Loucy (cell line): ENCODE measurements around the gene ADAMTS15.
"Not testable (repeated sequence)": the region's sequence is repeated elsewhere in the genome, so short reads cannot be mapped to it uniquely, and the experiment has no call there.

Experiments
- H2AFZ ChIP-seq: fragments of 200-600 bp; sonication (generic); 2 replicates; pipeline ENCODE4 v1.6.0; 2016; ENCODE audit warnings: antibody characterized with exemption, mild to moderate bottlenecking, low read length, moderate library complexity
- H3F3A ChIP-seq: fragments of 200-600 bp; 2 replicates; pipeline ENCODE4 v1.6.0; 2016; ENCODE audit warnings: antibody characterized with exemption, low read depth, mild to moderate bottlenecking
- H3K27me3 ChIP-seq: fragments of 200-600 bp; sonication (generic); 2 replicates; pipeline ENCODE4 v1.6.1; 2014; ENCODE audit warnings: low read length, mild to moderate bottlenecking; ENCODE audit not compliant: insufficient read depth, poor library complexity, severe bottlenecking
- H3K36me3 ChIP-seq: fragments of 200-600 bp; sonication (generic); 2 replicates; pipeline ENCODE4 v1.6.1; 2016; ENCODE audit warnings: low read length; ENCODE audit not compliant: insufficient read depth
- H3K4me1 ChIP-seq: fragments of 200-600 bp; sonication (generic); 2 replicates; pipeline ENCODE4 v1.5.1; 2014; ENCODE audit warnings: low read length, mild to moderate bottlenecking; ENCODE audit not compliant: insufficient read depth, poor library complexity, severe bottlenecking
- H3K4me2 ChIP-seq: fragments of 200-600 bp; sonication (generic); 2 replicates; pipeline ENCODE4 v1.6.0; 2014; ENCODE audit warnings: antibody characterized with exemption, low read length, low read depth, mild to moderate bottlenecking; ENCODE audit not compliant: poor library complexity, severe bottlenecking
- H3K4me3 ChIP-seq: fragments of 200-600 bp; sonication (generic); 2 replicates; pipeline ENCODE4 v1.5.1; 2014; ENCODE audit warnings: low read length, mild to moderate bottlenecking, mixed read lengths; ENCODE audit not compliant: poor library complexity, severe bottlenecking
- H3K79me2 ChIP-seq: fragments of 200-600 bp; sonication (generic); 2 replicates; pipeline ENCODE4 v1.6.1; 2014; ENCODE audit warnings: low read length; ENCODE audit not compliant: insufficient read depth
- H3K9ac ChIP-seq: fragments of 200-600 bp; sonication (generic); 2 replicates; pipeline ENCODE4 v1.6.0; 2014; ENCODE audit warnings: mild to moderate bottlenecking, low read depth, low read length, moderate library complexity; ENCODE audit not compliant: poor library complexity, severe bottlenecking
- H3K9me2 ChIP-seq: fragments of 200-600 bp; sonication (generic); replicated peaks from 2 replicates; pipeline ENCODE4 v1.6.1; 2016; ENCODE audit warnings: low read depth, low read length, mixed read lengths
- H3K9me3 ChIP-seq: fragments of 200-600 bp; sonication (generic); 2 replicates; pipeline ENCODE4 v1.6.1; 2014; ENCODE audit warnings: mild to moderate bottlenecking, antibody characterized with exemption, low read length, low read depth; ENCODE audit not compliant: insufficient read depth
- H4K20me1 ChIP-seq: fragments of 200-600 bp; sonication (generic); 2 replicates; pipeline ENCODE4 v1.6.0; 2014; ENCODE audit warnings: antibody characterized with exemption, low read length, mild to moderate bottlenecking; ENCODE audit not compliant: insufficient read depth, poor library complexity, severe bottlenecking
- CTCF ChIP-seq: fragments of 200-600 bp; sonication (generic); conservative IDR thresholded peaks from 2 replicates; pipeline ENCODE4 v1.5.1; 2014; ENCODE audit warnings: mild to moderate bottlenecking, antibody characterized with exemption, low read length
- EZH2phosphoT487 ChIP-seq: fragments of 200-600 bp; IDR thresholded peaks from 2 replicates; pipeline ENCODE4 v1.6.1; 2018; ENCODE audit warnings: antibody characterized with exemption, mild to moderate bottlenecking, moderate library complexity, borderline replicate concordance

The ADAMTS15 gene

GRCh38 chr11:130436171-130436570 is 12.3 kb upstream of the ADAMTS15 start:
- Histone ChIP-seq H3K36me3 (no peaks in the 10 kb centered on the region), H3K27me3 (no peaks in the 10 kb centered on the region), H3K9ac (no peak overlapping the region), H3K4me1 (peaks cover 37% of the 10 kb centered on the region), H3K4me3 (no peak overlapping the region), H3K4me2 (no peak overlapping the region), H2AFZ (peak overlapping the region; percentile 80), H3K9me2 (no peaks in the 10 kb centered on the region), H4K20me1 (no peaks in the 10 kb centered on the region), H3K9me3 (no peaks in the 10 kb centered on the region; the same call in 1 of the 2 replicates), H3K79me2 (no peaks in the 10 kb centered on the region), H3F3A (no peaks in the 10 kb centered on the region)
- TF ChIP-seq EZH2phosphoT487, result no peak
- TF ChIP-seq CTCF, result no peak

- no peak overlapping the region for H3K4me3 ChIP-seq
- H3K27me3 ChIP-seq, result no peaks in the 10 kb centered on the region
- peaks cover 37% of the 10 kb centered on the region for H3K4me1 ChIP-seq
- no peaks in the 10 kb centered on the region for H3F3A ChIP-seq
- H3K9me3 ChIP-seq, result no peaks in the 10 kb centered on the region; the same call in 1 of the 2 replicates
- no peaks in the 10 kb centered on the region for H4K20me1 ChIP-seq
- no peaks in the 10 kb centered on the region for H3K36me3 ChIP-seq
- no peaks in the 10 kb centered on the region for H3K9me2 ChIP-seq
- H2AFZ ChIP-seq, result no peak overlapping the region
- H3K9ac ChIP-seq, result no peak overlapping the region
- H3K4me2 ChIP-seq, result no peak overlapping the region
- no peaks in the 10 kb centered on the region for H3K79me2 ChIP-seq
- TF ChIP-seq EZH2phosphoT487, result no peak
- no peak for TF ChIP-seq CTCF
Observed at GRCh38 chr11:130437848-130438247, 10.6 kb upstream of the ADAMTS15 start.

- H3K36me3 ChIP-seq, H3K9me3 ChIP-seq, H2AFZ ChIP-seq, H3F3A ChIP-seq, H3K79me2 ChIP-seq, H3K9me2 ChIP-seq, H4K20me1 ChIP-seq, H3K27me3 ChIP-seq: not testable (repeated sequence)
- H3K4me1 ChIP-seq, result peaks cover 37% of the 10 kb centered on the region
- H3K9ac ChIP-seq, result peak overlapping the region; percentile 32
- peak overlapping the region; percentile 54 for H3K4me2 ChIP-seq
- peak overlapping the region; percentile 47 for H3K4me3 ChIP-seq
Observed at GRCh38 chr11:130438401-130439159, 9.9 kb upstream of the ADAMTS15 start.

GRCh38 chr11:130439160-130439519 is 9.3 kb upstream of the ADAMTS15 start:
- TF ChIP-seq CTCF (no peak), EZH2phosphoT487 (no peak)
- H2AFZ ChIP-seq, result 0 out of 2 replicates have a peak overlapping the region, but pooled peaks have one; percentile 0

More at GRCh38 chr11:130439160-130439519, 9.3 kb upstream of the ADAMTS15 start:
- Histone ChIP-seq H3K4me2 (peak overlapping the region; percentile 54), H3K9ac (peak overlapping the region; percentile 46), H4K20me1 (no peaks in the 10 kb centered on the region), H3K36me3 (no peaks in the 10 kb centered on the region), H3F3A (no peaks in the 10 kb centered on the region), H3K79me2 (no peaks in the 10 kb centered on the region), H3K27me3 (no peaks in the 10 kb centered on the region), H3K4me1 (peaks cover 37% of the 10 kb centered on the region), H3K4me3 (peak overlapping the region; percentile 47), H3K9me2 (no peaks in the 10 kb centered on the region), H3K9me3 (no peaks in the 10 kb centered on the region; the same call in 1 of the 2 replicates)
